HG03039 (cell line): Measurements from ENCODE around the gene MAP2K2.
"Not testable (repeated sequence)": the region's sequence is repeated elsewhere in the genome, so short reads cannot be mapped to it uniquely, and the experiment has no call there.

Source experiments
- ATAC-seq: cut with Tn5 transposase; IDR thresholded peaks from one replicate; pipeline ENCODE4 v1.9.1; 2021; ENCODE audit warnings: mild to moderate bottlenecking, moderate library complexity; ENCODE audit not compliant: unreplicated experiment

The MAP2K2 gene

GRCh38 chr19:4130744-4131438 is 7.0 kb upstream of the MAP2K2 start:
- no peak for ATAC-seq

DNA sequence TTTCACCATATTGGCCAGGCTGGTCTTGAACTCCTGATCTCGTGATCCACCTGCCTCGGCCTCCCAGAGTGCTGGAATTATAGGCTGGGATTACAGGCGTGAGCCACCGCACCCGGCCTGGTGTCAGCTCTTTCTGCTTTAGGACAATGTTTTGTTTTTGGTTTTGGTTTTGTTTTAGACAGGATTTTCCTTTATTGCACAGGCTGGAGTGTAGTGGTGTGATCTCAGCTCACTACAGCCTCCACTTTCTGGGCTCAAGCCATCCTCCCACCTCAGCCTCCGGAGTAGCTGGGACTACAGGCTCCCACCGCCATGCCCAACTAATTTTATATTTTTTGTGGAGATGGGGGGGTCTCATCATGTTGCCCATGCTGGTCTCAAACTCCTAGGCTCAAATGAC is 5.1 kb upstream of the MAP2K2 start:
- not testable (repeated sequence) for ATAC-seq

DNA sequence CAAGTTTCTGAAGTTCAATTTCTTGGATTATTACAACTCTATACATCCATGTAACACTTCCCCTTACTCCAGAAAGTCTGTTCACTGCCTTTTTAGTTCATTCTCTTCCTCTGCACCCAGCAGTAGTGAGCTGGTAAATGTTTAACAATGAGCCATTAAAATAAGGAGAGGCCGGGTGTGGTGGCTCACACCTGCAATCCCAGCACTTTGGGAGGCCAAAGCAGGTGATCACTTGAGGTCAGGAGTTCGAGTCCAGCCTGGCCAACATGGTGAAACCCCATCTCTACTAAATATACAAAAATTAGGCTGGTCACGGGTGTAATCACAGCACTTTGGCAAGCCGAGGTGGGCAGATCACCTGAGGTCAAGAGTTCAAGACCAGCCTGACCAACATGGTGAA is 3.4 kb upstream of the MAP2K2 start:
- not testable (repeated sequence) for ATAC-seq

- ATAC-seq = no peak
Measured at GRCh38 chr19:4124638-4125037, 716 bp upstream of the MAP2K2 start.

- no peak for ATAC-seq
Measured at GRCh38 chr19:4122480-4122879, 1.4 kb downstream of the MAP2K2 start.

DNA sequence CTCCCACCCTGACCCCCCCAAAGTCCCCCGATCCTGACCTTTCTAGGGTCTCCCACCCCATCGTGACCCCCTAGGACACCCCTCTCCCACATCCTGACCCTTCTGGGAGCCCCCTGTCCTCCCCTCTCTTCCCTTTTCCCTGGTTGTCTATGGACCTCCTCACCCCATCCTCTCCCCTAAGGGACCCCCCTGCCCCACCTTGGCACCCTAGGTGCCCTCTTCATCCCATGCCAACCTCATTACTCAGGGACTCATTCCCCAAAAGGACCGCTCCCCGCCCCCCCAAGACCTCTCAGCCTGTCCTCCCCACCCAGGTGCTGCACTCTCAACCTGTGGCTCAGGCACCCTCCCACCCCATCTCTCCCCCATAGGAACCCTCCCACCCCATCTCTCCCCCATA is 2.1 kb downstream of the MAP2K2 start:
- ATAC-seq = no peak

DNA sequence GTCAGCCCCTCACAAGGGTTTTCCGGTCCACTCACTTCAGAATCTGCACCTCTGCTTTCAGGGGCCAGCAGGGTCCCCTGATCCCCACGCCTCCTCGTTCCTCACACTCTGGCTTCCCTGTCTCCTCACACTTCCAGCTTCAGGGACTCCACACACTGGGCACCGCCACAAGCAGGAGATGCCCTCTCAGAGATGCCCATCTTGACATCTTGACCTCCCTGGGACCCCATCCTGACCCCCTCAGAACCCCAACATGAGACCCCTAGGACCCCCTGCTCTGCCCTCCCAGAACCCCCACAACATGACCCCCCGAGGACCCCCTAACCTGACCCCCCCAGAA is 2.7 kb downstream of the MAP2K2 start:
- no peak for ATAC-seq

DNA sequence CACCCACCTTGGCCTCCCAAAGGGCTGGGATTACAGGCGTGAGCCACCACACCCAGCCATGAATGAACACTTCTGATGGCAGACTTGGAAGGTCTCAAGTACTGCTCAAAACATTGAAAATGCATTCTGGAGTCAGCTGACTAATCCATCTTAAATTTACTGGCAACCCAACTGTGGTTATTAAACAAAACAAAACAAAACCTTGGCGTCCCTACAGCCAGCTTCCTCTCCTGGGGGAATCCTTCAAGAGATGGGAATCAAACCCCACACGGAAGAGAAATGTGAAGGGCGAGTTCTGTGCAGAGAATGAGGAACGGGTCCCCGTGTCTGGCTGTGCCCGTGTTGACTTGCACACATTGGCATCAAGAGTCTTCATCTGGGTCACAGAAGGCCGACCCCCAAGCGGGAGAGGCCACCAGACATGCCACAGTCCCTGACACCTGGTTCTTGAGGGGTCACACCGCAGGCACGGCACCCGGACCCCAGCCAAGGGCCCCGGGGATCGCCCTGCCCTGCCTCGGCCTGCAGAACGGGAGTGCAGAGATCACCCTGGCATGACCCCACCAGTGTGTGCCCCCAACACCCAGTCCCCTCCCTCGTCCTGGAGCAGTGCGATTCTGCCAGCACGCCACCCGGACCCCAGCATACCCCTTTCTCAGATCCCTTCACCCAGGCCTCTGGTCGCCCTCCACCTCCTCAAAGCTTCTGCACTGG is 3.2 kb downstream of the MAP2K2 start:
- no peak for ATAC-seq

- ATAC-seq = no peak
Measured at GRCh38 chr19:4119763-4120162, 4.2 kb downstream of the MAP2K2 start.

- no peak for ATAC-seq
Measured at GRCh38 chr19:4115818-4116385, 8.0 kb downstream of the MAP2K2 start.

DNA sequence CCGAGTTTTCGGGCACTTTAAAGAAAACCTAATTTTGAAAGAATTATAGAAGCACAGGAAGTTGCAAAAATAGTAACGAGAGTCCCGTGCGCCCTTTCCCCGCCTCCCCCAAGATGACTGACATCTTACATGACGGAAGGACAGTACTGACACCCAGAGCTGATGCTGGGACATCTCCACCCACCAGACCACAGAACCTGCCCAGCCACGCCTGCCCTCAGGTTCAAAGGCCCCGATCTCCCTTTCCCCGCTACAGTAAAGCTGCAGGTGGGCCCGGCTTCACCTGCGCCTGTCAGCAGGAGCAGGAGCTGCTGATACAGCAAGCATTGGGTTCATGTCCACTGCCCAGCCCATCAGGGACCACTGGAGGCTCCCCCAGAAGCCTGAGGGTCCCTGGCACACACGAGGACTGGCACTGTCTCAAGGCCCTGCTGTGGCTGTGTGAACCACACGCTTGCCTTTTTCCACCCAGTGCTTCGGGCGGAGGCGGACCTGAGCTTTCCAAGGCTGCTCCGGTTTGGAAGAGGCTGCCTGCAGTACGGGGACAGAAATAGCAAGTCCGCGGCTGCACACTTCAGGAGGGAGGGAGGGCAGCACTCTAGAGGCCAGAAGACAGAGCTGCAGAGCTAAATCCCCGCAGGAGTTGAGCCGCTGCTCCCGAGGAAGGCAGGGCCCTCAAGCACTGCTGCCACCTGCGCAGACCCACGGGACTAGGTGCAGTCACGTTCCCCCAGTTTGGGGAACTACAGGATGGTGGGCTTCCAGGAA is 8.7 kb downstream of the MAP2K2 start:
- no peak for ATAC-seq

- no peak for ATAC-seq
Measured at GRCh38 chr19:4114181-4114580, 9.7 kb downstream of the MAP2K2 start.

GRCh38 chr19:4113398-4114088 is 10.4 kb downstream of the MAP2K2 start:
- no peak for ATAC-seq

- no peak for ATAC-seq
Measured at GRCh38 chr19:4112367-4112766, 11.6 kb downstream of the MAP2K2 start.

DNA sequence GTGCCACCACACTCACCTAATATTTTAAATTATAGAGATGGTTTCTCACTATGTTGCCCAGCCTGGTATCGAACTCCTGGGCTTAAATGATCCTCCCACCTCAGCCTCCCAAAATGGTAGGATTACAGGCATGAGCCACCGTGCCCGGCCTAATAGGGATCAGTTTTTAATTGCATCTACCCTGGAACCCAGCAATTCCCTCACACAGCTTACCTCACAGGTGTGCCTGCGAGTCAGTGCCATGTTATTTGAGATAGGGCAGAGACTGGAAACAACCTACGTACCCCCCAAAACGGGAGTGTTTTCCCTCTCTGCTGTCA is 14.3 kb downstream of the MAP2K2 start:
- ATAC-seq = no peak

DNA sequence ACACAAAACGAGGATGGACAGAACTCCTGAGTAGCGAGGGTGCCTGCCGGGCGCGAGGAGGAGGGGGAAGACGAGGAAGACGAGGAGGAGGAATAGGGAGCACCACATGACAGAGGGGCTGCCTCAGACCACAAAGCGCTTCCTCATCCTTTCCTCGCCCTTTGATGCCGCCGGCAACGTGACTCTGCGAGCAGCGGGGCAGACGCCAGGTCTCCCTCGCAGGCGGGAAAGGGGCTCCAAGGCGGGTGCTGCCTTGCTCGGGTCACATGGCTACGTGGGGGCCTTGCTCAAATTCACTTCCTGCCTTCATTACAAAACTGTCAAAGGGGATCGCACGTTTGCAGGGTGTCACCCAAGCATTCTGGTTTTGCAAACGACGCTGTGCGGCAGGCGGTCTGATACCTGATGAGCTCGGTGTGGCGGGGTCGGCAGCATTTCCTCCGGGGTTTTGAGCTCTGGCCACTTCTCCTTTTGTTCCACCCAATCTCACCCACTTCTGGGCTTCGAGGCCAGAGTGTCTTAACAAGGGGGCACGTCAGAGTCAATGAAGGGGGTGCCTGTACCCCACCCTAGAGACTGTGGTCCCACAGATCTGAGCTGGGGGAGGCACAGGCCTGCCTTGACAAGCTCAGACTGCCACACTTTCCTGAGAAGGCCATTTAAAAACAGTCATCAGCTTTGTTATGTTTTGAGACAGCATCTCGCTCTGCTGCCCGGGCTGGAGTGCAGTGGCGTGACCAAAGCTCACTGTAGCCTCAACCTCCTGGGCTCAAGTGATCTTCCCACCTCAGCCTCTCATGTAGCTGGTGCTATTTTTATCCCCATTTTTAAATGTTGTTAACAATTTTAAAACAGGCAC is 14.9 kb downstream of the MAP2K2 start:
- ATAC-seq = no peak

DNA sequence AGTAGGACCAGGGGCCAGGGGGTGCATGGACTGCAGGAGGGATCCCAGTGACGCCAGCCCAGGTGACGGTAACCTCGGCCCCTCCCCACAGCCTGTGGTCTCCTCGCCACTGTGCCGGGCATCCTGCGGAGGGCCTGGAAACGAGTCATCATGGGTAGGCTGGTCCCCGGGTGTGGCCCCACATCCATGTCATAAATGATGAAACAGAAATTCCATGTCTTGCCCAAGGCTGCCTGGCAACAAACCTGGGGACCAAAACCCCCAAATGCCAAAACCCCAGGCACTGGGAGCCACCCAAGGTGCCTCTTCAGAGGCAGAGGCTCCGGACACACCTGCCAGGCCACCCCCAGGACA is 20.9 kb downstream of the MAP2K2 start:
- ATAC-seq = no peak

DNA sequence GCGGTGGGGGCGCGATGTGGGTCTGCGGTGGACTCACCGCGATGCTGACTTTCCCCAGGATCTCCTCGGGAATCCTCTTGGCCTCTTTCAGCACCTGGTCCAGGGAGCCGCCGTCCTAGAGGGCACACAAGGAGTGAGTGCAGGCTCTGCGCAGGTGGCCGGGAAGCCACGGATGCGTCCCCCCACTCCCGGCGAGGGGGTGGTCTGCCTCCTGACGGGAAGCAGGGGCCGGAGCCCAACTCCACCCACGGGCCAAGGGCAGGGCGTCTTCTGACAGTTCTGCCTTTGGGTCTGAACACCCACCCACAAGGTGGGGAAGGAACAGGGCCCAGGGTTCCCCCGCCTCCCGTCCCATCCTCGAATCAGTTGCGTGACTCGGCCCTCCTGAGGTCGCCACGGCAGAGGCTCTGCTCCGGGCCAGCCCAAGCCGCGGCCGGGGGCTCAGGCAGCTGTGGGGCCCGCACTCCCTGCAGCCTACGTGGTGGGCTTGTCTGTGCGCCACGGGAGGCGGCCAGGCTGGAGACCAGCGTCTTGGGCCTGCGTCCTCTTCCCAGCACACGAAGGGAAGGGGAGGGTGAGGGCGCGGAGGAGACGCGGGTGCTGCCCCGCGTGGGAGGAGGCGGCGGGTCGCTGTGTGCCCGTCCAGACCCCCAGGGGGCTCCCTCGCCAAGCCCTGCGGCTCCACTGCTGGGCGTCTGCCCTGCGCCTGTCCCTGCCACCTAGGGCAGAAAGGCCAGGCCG is 21.4 kb downstream of the MAP2K2 start:
- no peak for ATAC-seq

- ATAC-seq = no peak
Measured at GRCh38 chr19:4101496-4101770, 22.5 kb downstream of the MAP2K2 start.
